Panc1 (cell line): ENCODE data around the gene PDCD2L. TPM values are rescaled to one million over a fixed set of nuclear protein-coding genes. Genes with fewer than 3 reads are reported as not detected.

Source experiments
- ATAC-seq: fragments of 200-7000 bp; cut with Tn5 transposase; 2 replicates; pipeline ENCODE4 v1.9.1; 2020; ENCODE audit warnings: mild to moderate bottlenecking, moderate library complexity
- BruUV-seq: library from RNA; stranded (reverse); fragments of 400-500 nt; replicated peaks from 2 replicates; lab custom pipeline; 2021; lab: Mats Ljungman, UMichigan
- CTCF ChIA-PET: fragments of 300-600 bp; sonication (Branson Sonifier 250); formaldehyde crosslinking; loops from one replicate; lab custom pipeline; 2022; ENCODE audit warnings: antibody characterized with exemption; lab: Charles Lee
- POLR2A ChIA-PET: fragments of 300-600 bp; sonication (Branson Sonifier 250); formaldehyde crosslinking; loops from one replicate; lab custom pipeline; 2022; ENCODE audit warnings: antibody characterized with exemption; lab: Charles Lee
- DNase-seq: peaks from one replicate; pipeline ENCODE4 v3.0.0-alpha.2; 2010; ENCODE audit warnings: low read depth, low spot score
- H3K27ac ChIP-seq: 2 replicates; pipeline ENCODE4 v1.5.1; 2011; ENCODE audit warnings: mild to moderate bottlenecking, low read length, inconsistent platforms
- H3K27me3 ChIP-seq: fragments of 200-500 bp; sonication (Bioruptor generic); 2 replicates; pipeline ENCODE4 v1.6.0; 2014; ENCODE audit warnings: low read length, inconsistent platforms; ENCODE audit not compliant: control insufficient read depth, insufficient read depth
- H3K36me3 ChIP-seq: fragments of 200-500 bp; sonication (Bioruptor generic); 2 replicates; pipeline ENCODE4 v1.5.1; 2014; ENCODE audit warnings: inconsistent platforms, mild to moderate bottlenecking, low read length, moderate library complexity; ENCODE audit not compliant: control insufficient read depth, insufficient read depth
- H3K4me1 ChIP-seq: 2 replicates; pipeline ENCODE4 v1.5.1; 2011; ENCODE audit warnings: inconsistent platforms, mild to moderate bottlenecking, low read length, moderate library complexity; ENCODE audit not compliant: control insufficient read depth, insufficient read depth
- H3K4me3 ChIP-seq, 2 experiments: 2 replicates each; pipeline ENCODE4 v1.5.1; 2011 to 2012; ENCODE audit warnings: low read depth in 2 of 2, low read length in 2 of 2, mild to moderate bottlenecking in 2 of 2, inconsistent platforms in 1 of 2, moderate library complexity in 1 of 2
- H3K9me3 ChIP-seq: fragments of 200-500 bp; sonication (Bioruptor generic); 2 replicates; pipeline ENCODE4 v1.5.1; 2014; ENCODE audit warnings: low read depth, mild to moderate bottlenecking, inconsistent platforms, low read length, moderate library complexity; ENCODE audit not compliant: control insufficient read depth, insufficient read depth
- CTCF ChIP-seq: fragments of 450-650 bp; IDR thresholded peaks from 2 replicates; pipeline ENCODE4 v1.5.1; 2017; ENCODE audit warnings: mild to moderate bottlenecking
- POLR2AphosphoS5 ChIP-seq: IDR thresholded peaks from 2 replicates; pipeline ENCODE4 v1.6.1; 2012; ENCODE audit warnings: mild to moderate bottlenecking, low read depth, low read length, moderate library complexity
- REST ChIP-seq, 2 experiments: IDR thresholded peaks; 2 replicates each; pipeline ENCODE4 v1.6.1; 2011 to 2012; ENCODE audit warnings: low read depth in 2 of 2, control low read depth in 1 of 2, low read length in 1 of 2, mild to moderate bottlenecking in 1 of 2, moderate library complexity in 1 of 2; ENCODE audit not compliant: insufficient read depth in 1 of 2
- SIN3A ChIP-seq: IDR thresholded peaks from 2 replicates; pipeline ENCODE4 v1.6.1; 2012; ENCODE audit warnings: low read depth, mild to moderate bottlenecking, low read length, moderate library complexity, borderline replicate concordance; ENCODE audit not compliant: insufficient read depth
- TCF7L2 ChIP-seq: IDR thresholded peaks from 2 replicates; pipeline ENCODE4 v1.6.1; 2011; ENCODE audit warnings: mild to moderate bottlenecking, low read depth, low read length, inconsistent platforms
- in situ Hi-C: cut with HindIII; loops from 2 replicates; pipeline ENCODE4 v1.10.0; 2016; ENCODE audit warnings: low sequenced_read_pairs, low pct_unique_long_range_greater_than_20kb
- intact Hi-C: fragments of 100-400 bp; cut with micrococcal nuclease; formaldehyde crosslinking; loops from one replicate; pipeline ENCODE4 v1.10.0; 2022; ENCODE audit not compliant: unreplicated experiment
- total RNA-seq: library from RNA; stranded (reverse); gene quantifications from one replicate; pipeline ENCODE4 v1.2.1, GENCODE V29; 2021; ENCODE audit not compliant: unreplicated experiment

PDCD2L gene
- total RNA-seq, 1 experiment from 2014 or later = 36.4 TPM

GRCh38 chr19:34405892-34406660 is 1.9 kb downstream of the PDCD2L start:
- H3K4me1 ChIP-seq = 0 out of 2 replicates have a peak, but pooled peaks cover 3% of the 10 kb centered on the region
- no peaks in the 10 kb centered on the region for H3K9me3 ChIP-seq
- H3K27me3 ChIP-seq = no peaks in the 10 kb centered on the region
- H3K36me3 ChIP-seq = no peaks in the 10 kb centered on the region; the same call in 1 of the 2 replicates
- in situ Hi-C loops (no loop called here), intact Hi-C loops (no loop called here)
- no peak overlapping the region for H3K4me3 ChIP-seq
- TF ChIP-seq CTCF (no peak), POLR2AphosphoS5 (no peak), TCF7L2 (no peak)
- TSS peak; percentile 53 for BruUV-seq
- POLR2A ChIA-PET = interaction anchor here (0.5 to 0.8 kb wide), 2 partner anchors 37 to 197 kb away, joined by 3 read pairs; no protein-coding TSS in a partner anchor
- ATAC-seq (no peak), DNase-seq (no peak)
- H3K27ac ChIP-seq = no peak overlapping the region
- CTCF ChIA-PET = no interaction called here

- H3K9me3 ChIP-seq = no peaks in the 10 kb centered on the region
- no TSS peak for BruUV-seq
- ATAC-seq = no peak
Observed at GRCh38 chr19:34408411-34408810, 4.2 kb downstream of the PDCD2L start.

More at GRCh38 chr19:34408411-34408810, 4.2 kb downstream of the PDCD2L start:
- DNase-seq = no peak
- in situ Hi-C loops (no loop called here), intact Hi-C loops (no loop called here)
- CTCF ChIA-PET = no interaction called here
- no peak for TF ChIP-seq TCF7L2
- TF ChIP-seq REST (IDR thresholded peaks at IDR 0.05; ENCODE audit: insufficient read depth in 1 of 2, low read depth in 2 of 2, low read length in 1 of 2) = no peak
- TF ChIP-seq SIN3A = no peak
- TF ChIP-seq POLR2AphosphoS5 = no peak
- no peak for TF ChIP-seq CTCF
- no peaks in the 10 kb centered on the region; the same call in 1 of the 2 replicates for H3K36me3 ChIP-seq
- H3K27me3 ChIP-seq = no peaks in the 10 kb centered on the region
- 0 out of 2 replicates have a peak, but pooled peaks cover 3% of the 10 kb centered on the region for H3K4me1 ChIP-seq
- no peak overlapping the region for H3K27ac ChIP-seq
- H3K4me3 ChIP-seq = no peak overlapping the region
- POLR2A ChIA-PET = no interaction called here
